ENCODE data around the gene NDUFB6.
"Not testable (repeated sequence)": the region's sequence is repeated elsewhere in the genome, so short reads cannot be mapped to it uniquely, and the experiment has no call there.

Gene NDUFB6

DNA sequence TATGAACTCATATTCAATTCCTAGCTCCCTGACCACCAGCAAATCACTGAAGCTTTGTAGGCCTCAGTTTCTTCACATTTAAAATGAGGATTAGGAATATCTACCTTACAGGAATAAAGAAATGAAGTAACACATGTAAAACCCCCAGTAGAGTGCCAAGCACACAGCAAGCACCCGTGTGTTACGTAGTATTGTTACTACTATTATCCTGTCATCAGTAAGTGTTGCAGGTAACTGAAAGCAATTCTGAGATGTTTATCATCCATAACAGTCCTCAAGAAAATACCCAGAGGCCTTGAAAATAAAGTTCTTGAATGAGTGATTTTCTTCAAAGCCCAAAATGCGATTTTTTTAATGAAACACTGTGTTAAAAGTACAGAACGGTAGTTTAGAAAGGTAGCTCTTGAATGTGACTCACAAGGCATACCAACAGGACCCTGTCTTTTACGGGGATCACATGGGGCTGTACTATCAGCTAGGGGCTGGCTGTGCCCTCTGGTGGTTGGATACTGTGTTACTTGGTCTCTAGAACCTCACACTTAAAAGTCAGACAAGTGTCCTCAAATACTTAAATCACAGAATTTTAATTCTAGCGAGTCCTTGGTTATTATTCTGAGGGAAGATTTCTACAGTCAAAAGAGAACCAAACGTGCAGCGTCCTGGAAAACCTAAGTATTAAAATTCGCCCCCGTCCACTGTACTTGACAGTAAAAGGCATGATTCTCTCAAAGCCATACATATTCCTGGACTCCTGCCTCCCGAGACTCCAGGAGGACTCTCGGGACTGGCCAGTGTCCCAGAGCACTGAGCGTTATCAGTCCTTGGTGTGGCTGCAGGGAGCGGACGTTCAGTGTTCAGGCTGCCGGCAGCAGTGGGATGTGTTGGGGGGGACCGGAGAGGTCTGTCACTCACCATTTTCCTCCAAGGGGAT, 725 bp downstream of the NDUFB6 start:
- no peak for DNase-seq (ENCODE audit: low spot score)

DNA sequence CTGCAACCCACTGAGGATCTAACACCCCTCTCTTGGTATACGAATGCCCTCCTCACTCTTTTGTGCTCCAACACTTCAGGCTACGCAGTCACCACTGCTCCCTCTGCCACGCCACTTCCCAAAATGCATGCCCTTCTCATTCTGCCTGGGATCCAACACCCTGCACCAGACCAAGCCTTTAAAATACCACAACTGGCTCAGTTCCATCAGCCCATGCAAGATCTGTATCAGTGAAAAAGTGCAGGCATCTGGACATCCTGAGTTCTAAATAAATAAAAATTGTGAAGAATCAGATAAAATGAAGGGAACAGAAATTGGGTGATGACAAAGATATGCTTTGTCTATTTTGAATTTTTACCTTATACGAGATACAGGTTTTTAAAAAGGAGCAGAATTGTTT, 2.7 kb downstream of the NDUFB6 start:
- no peak for DNase-seq (ENCODE audit: low spot score)

DNA sequence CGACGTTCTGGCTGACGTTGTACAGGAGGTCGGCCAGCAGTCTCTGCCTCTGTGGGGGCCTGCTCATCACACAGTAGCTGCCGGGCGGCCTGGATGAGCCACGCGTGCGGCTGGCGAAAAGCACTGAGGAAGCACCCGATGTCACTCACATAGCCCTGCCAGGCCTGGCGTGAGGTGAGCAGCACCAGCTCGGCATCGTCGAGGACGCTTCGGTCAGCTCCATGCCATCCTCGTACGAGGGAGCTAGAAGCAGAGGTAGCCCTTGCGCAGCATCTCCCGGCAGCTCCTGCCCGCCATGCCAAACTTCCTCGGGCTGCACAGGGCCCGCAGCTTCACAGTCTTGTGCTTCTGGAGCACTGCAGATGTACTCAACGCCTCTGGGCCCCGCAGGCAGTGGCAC, 6.2 kb downstream of the NDUFB6 start:
- no peak for DNase-seq (ENCODE audit: low spot score)

DNA sequence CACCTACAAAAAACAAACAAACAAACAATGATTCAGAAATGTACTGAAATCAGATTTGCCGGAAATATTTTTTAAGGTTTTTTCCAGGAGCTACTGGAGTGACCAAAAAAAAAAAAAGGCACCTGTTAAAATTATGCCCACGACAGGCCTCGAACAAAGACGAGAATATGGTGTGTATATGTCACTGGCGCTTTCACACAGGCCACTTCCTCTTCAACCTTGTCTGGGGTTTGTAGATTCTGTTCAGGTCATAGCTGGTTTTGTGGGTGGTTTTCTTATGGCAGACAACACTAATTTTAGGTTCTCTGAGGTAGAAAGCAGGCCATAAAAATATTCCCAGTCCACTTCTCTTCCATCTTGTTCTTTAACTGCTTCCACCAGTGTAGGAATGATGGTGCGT, 7.0 kb downstream of the NDUFB6 start:
- no peak for DNase-seq (ENCODE audit: low spot score)

DNA sequence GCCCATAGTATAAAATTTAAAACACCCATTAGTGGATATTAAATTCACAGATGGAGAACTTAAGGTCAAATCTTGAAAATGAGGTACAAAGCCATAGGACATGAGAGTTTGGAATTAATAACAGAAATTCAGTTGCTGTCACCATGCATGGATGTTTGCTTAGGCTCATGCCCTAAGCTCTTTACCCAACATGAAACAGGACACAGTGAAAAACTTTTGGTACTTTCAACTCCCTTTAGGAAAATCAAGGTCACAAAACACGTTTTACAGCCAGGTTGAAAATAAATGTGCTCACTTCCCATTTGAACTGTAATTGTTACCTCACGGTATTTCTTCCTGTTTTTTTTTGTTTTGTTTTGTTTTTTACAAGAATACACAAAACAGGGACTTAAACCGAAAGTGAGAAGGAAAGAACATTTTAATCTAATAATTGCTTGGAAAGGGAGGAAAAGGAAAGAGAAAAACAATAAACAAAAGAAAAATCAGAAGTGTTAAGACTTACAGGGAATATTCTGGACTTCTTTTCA, 14.5 kb downstream of the NDUFB6 start:
- DNase-seq (ENCODE audit: low spot score): no peak

DNA sequence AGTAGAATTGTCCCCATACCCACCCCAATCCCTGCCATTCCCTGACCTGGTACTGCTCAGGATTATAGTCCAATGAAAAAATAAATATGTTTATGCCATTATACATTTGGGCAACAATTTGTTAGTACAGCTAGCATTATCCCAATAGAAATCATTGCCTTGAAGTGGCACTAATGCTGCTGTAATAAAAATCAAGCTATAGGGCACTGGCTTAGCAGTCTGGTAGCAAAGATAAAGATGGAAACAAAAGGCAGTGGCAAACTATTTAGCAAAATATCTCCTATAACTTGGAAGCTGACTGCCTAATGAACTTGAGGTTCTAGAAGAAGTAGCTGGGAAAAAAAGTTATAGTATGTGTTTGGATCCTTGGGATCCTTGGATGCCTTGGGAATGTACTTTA, 18.4 kb downstream of the NDUFB6 start:
- DNase-seq (ENCODE audit: low spot score): no peak

DNA sequence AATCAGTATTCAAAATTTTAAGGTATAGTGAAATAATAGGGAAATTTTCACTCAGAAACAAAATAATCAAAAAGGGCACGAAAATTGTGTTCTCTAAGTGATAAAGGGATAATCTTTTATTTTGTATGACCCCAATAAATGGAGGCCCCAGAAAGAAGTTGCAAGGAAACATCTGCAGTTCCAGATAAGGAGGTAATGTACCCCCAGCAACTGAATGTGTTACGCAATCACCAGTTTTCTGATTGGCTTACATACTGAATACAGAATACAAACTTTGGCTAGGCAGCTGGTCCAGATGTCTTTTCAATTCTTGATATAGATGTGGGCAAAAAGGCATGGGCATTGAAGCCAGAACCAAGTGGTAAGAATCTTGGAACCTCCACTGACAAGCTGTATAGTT, 18.9 kb downstream of the NDUFB6 start:
- no peak for DNase-seq (ENCODE audit: low spot score)

DNA sequence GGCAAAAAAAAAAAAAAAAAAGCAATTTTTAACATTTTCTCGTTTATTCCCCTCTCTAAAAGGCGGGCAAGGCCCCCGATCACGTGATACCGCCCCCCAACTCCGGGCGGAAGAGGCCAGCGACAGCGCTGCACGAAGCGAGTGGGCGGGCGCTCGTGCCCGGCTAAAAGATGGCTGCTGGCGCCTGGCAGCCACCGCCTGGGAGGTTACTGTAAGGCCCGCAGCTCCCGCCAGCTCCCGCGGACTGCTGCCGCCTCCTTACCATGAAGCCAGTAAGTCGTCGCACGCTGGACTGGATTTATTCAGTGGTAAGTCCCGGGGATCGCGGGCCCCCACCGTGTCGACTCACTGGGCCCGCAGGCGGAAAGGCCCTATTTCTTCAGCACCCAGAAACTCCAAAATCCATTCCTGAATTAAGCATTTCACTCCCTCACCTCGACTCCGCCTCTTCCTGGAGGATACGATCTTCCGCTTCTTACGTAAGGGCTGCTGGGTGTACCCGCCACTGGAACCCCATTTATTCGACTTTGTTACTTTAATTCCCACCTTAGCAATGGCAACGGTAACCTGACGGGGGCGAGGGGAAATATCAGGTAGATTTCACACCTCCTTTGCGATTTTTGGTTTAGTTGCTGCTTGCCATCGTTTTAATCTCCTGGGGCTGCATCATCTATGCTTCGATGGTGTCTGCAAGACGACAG, 20.6 kb downstream of the NDUFB6 start, which contains the start of the genes SMIM27 and TOPORS:
Gene SMIM27, plus strand, starts transcription at position 156 of the 701 bp plus-strand sequence. Its CDS starts 108 bp downstream, at position 264.
Gene TOPORS, minus strand, starts transcription at position 415 of the 701 bp plus-strand sequence. Its CDS starts 150 bp downstream, at position 265.
- peak; percentile 96 for DNase-seq (ENCODE audit: low spot score)

DNA sequence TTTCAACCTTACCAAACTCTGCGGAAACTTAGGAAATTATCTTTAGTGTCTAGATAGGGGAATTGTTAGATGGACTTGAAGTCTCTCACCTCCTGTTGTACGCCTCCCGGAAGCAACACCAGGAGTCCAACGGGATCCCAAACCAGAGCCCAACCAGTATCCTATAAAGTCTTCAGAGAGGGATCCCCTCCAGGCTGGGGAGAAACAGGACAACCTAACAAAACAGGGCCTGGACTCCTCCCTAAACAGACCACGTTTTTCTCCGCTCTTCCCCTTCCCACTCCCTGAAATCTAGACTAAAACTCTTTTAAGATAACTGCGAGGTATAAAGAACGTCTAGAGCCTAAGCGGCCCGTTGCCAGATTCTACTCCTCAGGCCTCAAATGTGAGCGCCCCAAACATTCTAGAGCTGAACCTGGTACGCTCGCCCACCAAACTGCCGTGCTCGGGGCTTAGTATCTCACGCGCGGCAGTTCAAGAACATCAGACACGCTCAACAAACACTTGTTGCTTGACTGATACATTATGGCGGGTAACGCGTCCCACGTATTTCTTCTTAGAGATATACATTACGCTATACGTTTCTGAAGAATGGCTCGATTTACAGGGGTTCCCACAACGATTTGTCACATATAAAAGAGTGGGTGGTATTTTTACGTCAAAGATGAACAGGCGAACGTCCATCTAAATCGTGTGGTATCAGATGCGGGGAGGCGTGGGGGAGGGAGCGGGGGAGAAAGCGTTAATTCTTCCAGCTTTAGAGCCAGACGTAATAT, 21.5 kb downstream of the NDUFB6 start:
- peak; percentile 70 for DNase-seq (ENCODE audit: low spot score)

DNA sequence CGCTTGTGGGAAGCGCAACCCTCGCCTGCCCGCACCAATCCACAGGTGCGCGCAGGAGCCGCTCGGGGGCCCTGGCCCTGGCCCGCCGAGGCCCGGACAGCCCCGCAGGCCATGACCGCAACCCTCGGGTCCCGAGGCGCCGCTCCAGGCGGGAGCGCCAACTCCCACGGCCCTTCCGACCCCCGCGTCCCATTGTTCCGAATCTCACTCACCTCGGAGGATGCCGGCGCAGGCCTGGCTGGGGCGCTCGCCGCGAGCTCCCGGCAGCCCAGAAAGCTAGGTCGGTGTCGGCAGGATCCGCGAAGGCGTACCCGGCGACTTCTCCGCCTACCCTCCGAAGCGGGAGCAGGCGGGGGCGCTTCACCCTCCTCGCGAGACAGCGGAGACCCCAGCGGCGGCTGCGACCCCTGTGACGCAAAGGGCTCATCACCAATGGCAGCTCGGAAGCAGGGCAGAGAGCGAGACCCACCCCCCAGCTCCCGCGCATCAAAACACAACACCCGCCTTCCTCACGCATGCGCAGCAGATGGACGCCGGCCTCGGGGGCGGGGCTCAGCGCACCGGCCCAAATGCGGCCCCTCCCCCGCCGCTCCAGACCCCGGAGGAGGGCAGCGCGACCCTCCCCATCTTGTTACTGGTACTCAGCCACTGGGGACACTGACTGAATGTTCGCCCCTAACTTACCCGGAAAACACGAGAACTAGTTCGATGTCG, 22.2 kb downstream of the NDUFB6 start:
- DNase-seq (ENCODE audit: low spot score): peak; percentile 98

DNA sequence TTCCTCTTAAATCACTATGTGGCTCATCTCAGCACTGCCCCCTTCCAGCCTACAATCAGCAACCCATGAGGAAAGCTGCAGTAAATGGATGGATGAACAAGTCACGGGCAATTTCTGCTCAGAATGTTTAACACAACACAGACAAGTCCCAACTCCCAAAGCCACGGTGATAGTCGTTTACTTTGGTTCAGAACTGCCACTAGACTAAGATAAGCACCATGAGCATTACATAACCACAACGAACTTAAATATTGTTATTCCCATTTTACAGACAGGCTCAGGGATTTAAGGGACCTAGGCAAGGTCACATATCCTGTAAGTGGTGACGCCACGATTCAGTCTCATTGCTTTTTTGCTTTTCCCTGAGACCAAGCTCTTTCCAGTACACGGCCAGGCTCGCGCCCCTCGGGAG, 22.8 kb downstream of the NDUFB6 start:
- no peak for DNase-seq (ENCODE audit: low spot score)

DNA sequence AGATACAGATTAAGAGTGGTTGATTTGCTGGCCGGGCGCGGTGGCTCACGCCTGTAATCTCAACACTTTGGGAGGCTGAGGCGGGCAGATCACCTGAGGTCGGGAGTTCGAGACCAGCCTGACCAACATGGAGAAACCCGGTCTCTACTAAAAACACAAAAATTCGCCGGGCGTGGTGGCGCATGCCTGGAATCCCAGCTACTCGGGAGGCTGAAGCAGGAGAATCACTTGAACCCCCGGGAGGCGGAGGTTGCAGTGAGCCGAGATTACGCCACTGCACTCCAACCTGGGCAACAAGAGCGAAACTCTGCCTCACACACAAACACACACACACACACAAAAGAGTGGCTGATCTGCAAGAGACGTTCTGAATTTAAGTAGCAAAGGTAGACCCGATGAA, 24.7 kb downstream of the NDUFB6 start:
- not testable (repeated sequence) for DNase-seq (ENCODE audit: low spot score)

DNA sequence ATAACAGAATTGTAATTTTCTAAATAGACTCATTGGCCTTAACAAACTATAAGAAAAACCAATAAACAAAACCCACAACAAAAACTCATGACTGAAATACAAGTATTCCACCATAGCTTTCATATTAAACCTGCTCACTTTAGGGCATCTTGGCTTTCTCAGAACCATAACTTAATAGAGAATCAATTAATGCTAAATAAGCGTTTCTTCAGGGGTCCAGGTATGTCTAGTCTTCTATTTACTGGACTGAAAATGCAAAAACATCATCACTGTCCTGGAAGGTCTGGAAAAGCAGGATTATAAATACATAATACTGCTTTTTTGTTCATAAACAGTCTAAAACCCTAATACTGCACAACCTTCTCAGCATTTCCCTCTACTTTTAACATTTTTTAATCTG, 27.1 kb downstream of the NDUFB6 start:
- no peak for DNase-seq (ENCODE audit: low spot score)

DNA sequence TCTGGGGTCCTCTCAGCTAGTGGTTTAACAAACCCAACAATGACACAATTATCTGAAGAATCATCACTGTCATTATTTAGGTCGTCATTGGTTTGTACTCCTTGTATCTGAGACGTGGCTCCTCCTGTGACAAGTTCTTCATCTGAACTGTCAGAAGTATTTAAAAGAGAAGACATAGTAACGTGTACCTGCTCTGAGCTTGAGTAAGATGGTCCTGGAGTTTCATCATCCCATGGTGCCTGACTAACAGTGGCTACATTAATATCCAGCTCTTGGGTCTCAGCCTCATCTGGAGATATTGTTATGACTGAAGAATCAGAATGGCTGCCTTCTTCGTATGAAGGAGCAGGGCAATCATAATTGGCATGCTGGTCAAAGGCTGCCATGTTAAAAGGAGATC, 29.9 kb downstream of the NDUFB6 start:
- no peak for DNase-seq (ENCODE audit: low spot score)

DNA sequence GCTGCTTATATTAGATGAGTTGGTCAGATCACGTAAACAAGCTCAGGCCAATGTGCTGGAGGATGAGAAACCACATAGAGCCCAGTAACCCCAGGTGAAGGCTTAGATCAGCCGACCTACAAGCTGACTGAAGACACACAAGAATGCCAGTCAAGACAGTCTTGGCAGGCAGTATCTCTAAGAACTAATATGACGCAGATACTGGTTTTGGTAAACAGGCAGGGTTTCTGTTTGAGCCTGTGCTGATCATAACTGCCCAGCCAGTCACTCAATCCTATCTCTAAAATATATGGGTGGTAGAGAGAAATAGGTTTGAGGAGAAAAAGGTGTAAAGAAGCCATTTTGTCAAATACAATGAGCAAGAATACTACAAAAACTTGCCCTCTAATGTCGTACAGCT, 39.1 kb downstream of the NDUFB6 start:
- DNase-seq (ENCODE audit: low spot score): no peak

DNA sequence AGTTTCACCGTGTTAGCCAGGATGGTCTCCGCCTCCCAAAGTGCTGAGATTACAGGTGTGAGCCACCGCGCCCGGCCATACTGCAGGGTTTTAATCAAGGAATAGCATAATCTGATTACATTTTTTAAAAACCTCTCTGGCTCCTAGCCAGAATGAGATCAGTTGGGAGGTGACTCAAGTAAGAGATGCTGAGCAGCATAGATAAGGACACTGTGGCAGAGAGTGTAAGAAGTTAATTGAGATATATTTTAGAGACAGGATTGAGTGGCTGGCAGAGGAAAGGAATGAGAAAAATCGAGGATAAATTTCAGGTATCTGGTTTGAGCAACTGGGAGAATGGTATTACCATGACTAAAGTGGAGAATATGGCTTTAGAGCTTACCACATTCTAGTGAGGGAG, 39.6 kb downstream of the NDUFB6 start:
- DNase-seq (ENCODE audit: low spot score): no peak

DNA sequence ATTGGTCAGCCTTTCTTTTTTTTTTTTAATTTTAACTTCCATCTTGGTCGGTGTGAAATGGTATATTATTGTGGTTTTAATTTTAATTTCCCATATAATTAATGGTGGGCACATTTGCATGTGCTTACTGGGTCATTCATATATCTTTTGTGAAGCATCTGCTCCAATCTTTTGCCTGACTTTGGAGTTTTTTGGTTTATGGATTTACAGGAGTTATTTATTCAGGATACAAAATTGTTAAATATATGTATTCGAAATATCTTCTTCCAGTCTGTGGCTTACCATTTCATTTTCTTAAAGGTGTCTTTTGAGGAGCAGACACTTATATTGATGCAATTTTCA, 46.3 kb downstream of the NDUFB6 start:
- no peak for DNase-seq (ENCODE audit: low spot score)

DNA sequence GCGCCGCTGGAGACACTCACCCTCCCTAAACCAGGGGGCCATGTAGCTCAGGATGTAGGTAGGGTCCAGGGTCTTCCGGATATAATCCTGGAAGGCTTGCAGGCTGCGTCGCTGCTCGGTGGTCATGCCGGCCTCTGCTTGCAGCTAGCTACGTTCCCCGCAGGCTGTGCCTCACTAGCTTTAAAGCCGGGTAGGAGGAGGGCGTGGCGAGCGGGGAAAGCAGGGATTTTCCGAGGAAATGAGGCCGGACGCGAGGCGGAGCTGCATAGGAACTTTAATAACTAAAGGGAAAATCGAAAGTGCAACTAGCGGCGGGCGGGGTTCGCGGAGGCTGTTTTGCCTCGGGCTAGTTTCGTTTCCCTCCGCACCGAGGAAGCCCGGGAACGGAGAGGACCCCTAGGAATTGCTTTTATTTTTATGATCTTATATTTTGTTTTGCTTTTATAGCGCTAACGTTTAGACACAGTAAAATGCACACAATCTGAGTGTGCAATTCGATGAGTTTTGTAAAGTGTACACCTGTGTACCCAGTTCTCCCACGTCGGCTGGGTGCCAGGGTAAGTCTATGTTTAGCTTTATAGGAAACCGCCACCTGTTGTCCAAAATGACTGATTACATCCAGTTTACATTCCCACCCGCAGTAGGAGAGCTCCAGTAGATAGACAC, 46.8 kb downstream of the NDUFB6 start, which contains the start of gene RIGI:
Gene RIGI, minus strand, starts transcription at position 156 of the 666 bp plus-strand sequence. Its CDS starts 30 bp downstream, at position 126.
- peak; percentile 93 for DNase-seq (ENCODE audit: low spot score)

DNA sequence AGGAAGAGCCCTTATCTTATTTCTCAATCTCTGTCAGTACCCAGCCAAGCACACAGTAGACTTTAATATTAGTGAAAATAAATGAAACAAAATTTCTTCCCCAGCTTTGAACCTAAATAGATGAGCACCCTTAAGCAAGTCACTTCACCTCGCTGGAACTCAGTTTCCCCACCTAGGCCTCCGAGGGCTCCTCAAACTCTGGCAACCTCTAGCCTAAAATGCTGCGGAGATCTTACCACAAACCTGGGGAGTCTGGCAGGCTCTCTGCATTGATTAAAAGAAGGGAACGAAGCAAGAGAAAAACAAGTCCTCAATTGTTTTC, 47.3 kb downstream of the NDUFB6 start:
- DNase-seq (ENCODE audit: low spot score): no peak

DNA sequence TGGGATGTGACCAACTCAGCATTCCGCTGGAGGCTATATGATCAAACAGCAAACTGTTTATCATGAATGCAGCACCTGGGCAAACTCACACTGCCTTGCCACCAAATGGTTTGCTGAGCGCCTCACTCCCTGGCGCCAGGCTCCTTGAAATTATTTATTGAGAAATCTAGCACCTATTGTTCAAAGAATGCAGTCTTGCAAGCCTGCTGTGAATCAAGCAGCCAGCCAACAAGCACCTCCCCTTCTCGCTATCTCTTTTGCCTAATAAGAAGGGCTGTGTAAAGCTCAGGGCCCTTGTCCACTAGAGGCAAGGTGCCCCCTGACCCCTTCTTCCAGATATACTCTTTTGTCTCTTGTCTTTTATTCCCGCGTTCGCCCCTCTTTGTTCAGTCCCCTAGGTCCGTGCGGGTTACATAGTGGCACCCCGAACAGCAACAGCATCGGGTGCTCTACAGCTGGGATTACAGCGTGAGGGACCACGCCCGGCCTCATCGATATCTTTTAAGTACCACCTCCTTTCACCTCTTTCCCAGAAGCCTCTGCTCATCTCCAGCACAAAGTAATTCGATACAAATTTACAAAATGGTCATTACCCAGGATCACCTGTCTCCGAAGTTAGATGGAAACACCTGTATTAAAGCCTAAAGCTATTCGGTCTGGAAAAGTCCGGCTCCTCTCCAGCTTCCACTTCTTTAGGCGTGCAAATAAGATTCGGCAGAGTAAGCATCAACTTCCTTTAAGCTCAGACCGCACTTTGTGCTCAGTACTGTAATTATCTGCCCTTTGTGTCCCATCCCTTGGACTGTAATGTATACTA, 47.9 kb downstream of the NDUFB6 start:
- DNase-seq (ENCODE audit: low spot score): no peak
